MM.1S (cell line): Measurements from ENCODE around the gene TEX10.

ENCODE experiments used
- DNase-seq: peaks from one replicate; pipeline ENCODE4 v3.0.0-alpha.2; 2015
- H2AFZ ChIP-seq: fragments of 300-600 bp; sonication (generic); 2 replicates; pipeline ENCODE4 v1.6.0; 2016; ENCODE audit warnings: antibody characterized with exemption, low read length
- H3F3A ChIP-seq: fragments of 300-600 bp; sonication (generic); 2 replicates; pipeline ENCODE4 v1.6.1; 2016; ENCODE audit warnings: mild to moderate bottlenecking, antibody characterized with exemption, low read length, moderate library complexity, mixed read lengths; ENCODE audit not compliant: insufficient read depth
- H3K27ac ChIP-seq: fragments of 300-600 bp; sonication (generic); 2 replicates; pipeline ENCODE4 v1.5.1; 2016; ENCODE audit warnings: mild to moderate bottlenecking, low read length
- H3K27me3 ChIP-seq: fragments of 300-600 bp; sonication (generic); replicated peaks from 2 replicates; pipeline ENCODE4 v1.6.0; 2016; ENCODE audit warnings: low read length; ENCODE audit not compliant: insufficient read depth
- H3K36me3 ChIP-seq: fragments of 300-600 bp; sonication (generic); replicated peaks from 2 replicates; pipeline ENCODE4 v1.6.1; 2016; ENCODE audit warnings: mild to moderate bottlenecking, low read length, mixed read lengths; ENCODE audit not compliant: insufficient read depth
- H3K4me1 ChIP-seq: fragments of 300-600 bp; sonication (generic); 2 replicates; pipeline ENCODE4 v1.6.1; 2016; ENCODE audit warnings: low read length, mixed read lengths
- H3K4me2 ChIP-seq: fragments of 300-600 bp; sonication (generic); 2 replicates; pipeline ENCODE4 v1.6.0; 2016; ENCODE audit warnings: low read depth, low read length
- H3K4me3 ChIP-seq: fragments of 300-600 bp; sonication (generic); 2 replicates; pipeline ENCODE4 v1.5.1; 2016; ENCODE audit warnings: low read length, mixed read lengths
- H3K79me2 ChIP-seq: fragments of 300-600 bp; sonication (generic); 2 replicates; pipeline ENCODE4 v1.6.1; 2016; ENCODE audit warnings: mixed run types, low read length, mixed read lengths
- H3K9ac ChIP-seq: fragments of 300-600 bp; sonication (generic); 2 replicates; pipeline ENCODE4 v1.6.1; 2016; ENCODE audit warnings: low read length, mixed read lengths
- H3K9me2 ChIP-seq: fragments of 300-600 bp; sonication (generic); replicated peaks from 2 replicates; pipeline ENCODE4 v1.6.1; 2016; ENCODE audit warnings: mild to moderate bottlenecking, low read length, mixed read lengths; ENCODE audit not compliant: insufficient read depth
- H3K9me3 ChIP-seq: fragments of 300-600 bp; sonication (generic); replicated peaks from 2 replicates; pipeline ENCODE4 v1.6.1; 2016; ENCODE audit warnings: mild to moderate bottlenecking, low read length, mixed read lengths; ENCODE audit not compliant: insufficient read depth
- H4K20me1 ChIP-seq: fragments of 300-600 bp; sonication (generic); 2 replicates; pipeline ENCODE4 v1.6.1; 2016; ENCODE audit warnings: mild to moderate bottlenecking, low read length, moderate library complexity, mixed read lengths; ENCODE audit not compliant: insufficient read depth
- EZH2 ChIP-seq: fragments of 300-600 bp; sonication (generic); optimal IDR thresholded peaks from 2 replicates; pipeline ENCODE3; 2017; ENCODE audit warnings: low read depth, mild to moderate bottlenecking, antibody characterized with exemption, low read length, mixed read lengths
- EZH2phosphoT487 ChIP-seq: fragments of 300-600 bp; sonication (generic); IDR thresholded peaks from 2 replicates; pipeline ENCODE4 v1.6.1; 2018; ENCODE audit warnings: antibody characterized with exemption, low read length
- TF ChIP-seq, protein P1 (sequence below): fragments of 300-600 bp; sonication (generic); IDR thresholded peaks from 2 replicates; pipeline ENCODE4 v1.5.1; 2016; ENCODE audit warnings: antibody characterized with exemption, low read length, mixed read lengths

The TEX10 gene

GRCh38 chr9:100282388-100282719 is 70.4 kb downstream of the TEX10 start:
- H3K9me2 ChIP-seq = no peaks in the 10 kb centered on the region

GRCh38 chr9:100281676-100282387 is 70.9 kb downstream of the TEX10 start:
- Histone ChIP-seq H3K9me2 (no peaks in the 10 kb centered on the region), H3K4me3 (no peak overlapping the region), H3K9me3 (no peaks in the 10 kb centered on the region), H3K36me3 (no peaks in the 10 kb centered on the region), H3K4me1 (no peaks in the 10 kb centered on the region), H3K4me2 (no peak overlapping the region), H3K27me3 (no peaks in the 10 kb centered on the region), H3K79me2 (no peaks in the 10 kb centered on the region), H2AFZ (no peak overlapping the region), H3K27ac (no peak overlapping the region), H3K9ac (no peak overlapping the region), H4K20me1 (no peaks in the 10 kb centered on the region), H3F3A (no peaks in the 10 kb centered on the region)
- TF ChIP-seq EZH2phosphoT487 (no peak), EZH2 (no peak)
- TF ChIP-seq, protein P1, sequence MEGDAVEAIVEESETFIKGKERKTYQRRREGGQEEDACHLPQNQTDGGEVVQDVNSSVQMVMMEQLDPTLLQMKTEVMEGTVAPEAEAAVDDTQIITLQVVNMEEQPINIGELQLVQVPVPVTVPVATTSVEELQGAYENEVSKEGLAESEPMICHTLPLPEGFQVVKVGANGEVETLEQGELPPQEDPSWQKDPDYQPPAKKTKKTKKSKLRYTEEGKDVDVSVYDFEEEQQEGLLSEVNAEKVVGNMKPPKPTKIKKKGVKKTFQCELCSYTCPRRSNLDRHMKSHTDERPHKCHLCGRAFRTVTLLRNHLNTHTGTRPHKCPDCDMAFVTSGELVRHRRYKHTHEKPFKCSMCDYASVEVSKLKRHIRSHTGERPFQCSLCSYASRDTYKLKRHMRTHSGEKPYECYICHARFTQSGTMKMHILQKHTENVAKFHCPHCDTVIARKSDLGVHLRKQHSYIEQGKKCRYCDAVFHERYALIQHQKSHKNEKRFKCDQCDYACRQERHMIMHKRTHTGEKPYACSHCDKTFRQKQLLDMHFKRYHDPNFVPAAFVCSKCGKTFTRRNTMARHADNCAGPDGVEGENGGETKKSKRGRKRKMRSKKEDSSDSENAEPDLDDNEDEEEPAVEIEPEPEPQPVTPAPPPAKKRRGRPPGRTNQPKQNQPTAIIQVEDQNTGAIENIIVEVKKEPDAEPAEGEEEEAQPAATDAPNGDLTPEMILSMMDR = no peak
- DNase-seq = no peak

More at GRCh38 chr9:100282388-100282719, 70.4 kb downstream of the TEX10 start:
- no peaks in the 10 kb centered on the region for H3K4me1 ChIP-seq
- H3F3A ChIP-seq = no peaks in the 10 kb centered on the region
- no peak overlapping the region for H2AFZ ChIP-seq
- TF ChIP-seq EZH2 (no peak), EZH2phosphoT487 (no peak)
- TF ChIP-seq, protein P1 = no peak
- H3K36me3 ChIP-seq = no peaks in the 10 kb centered on the region
- no peaks in the 10 kb centered on the region for H3K27me3 ChIP-seq
- no peak overlapping the region for H3K9ac ChIP-seq
- H3K4me3 ChIP-seq = no peak overlapping the region
- no peak for DNase-seq
- H3K27ac ChIP-seq = no peak overlapping the region
- H3K79me2 ChIP-seq = no peaks in the 10 kb centered on the region
- H4K20me1 ChIP-seq = no peaks in the 10 kb centered on the region
- H3K4me2 ChIP-seq = no peak overlapping the region
- no peaks in the 10 kb centered on the region for H3K9me3 ChIP-seq

GRCh38 chr9:100281066-100281465 is 71.7 kb downstream of the TEX10 start:
- no peaks in the 10 kb centered on the region for H3K27me3 ChIP-seq
- H3K4me3 ChIP-seq = no peak overlapping the region
- H3K9me2 ChIP-seq = no peaks in the 10 kb centered on the region
- H3K4me2 ChIP-seq = no peak overlapping the region
- no peaks in the 10 kb centered on the region for H3K4me1 ChIP-seq
- H3K36me3 ChIP-seq = no peaks in the 10 kb centered on the region
- H3K9me3 ChIP-seq = no peaks in the 10 kb centered on the region
- no peak overlapping the region for H3K27ac ChIP-seq
- TF ChIP-seq EZH2phosphoT487 (no peak), EZH2 (no peak)
- TF ChIP-seq, protein P1 = no peak
- H4K20me1 ChIP-seq = no peaks in the 10 kb centered on the region
- H3K79me2 ChIP-seq = no peaks in the 10 kb centered on the region
- no peak overlapping the region for H2AFZ ChIP-seq
- H3K9ac ChIP-seq = no peak overlapping the region
- no peaks in the 10 kb centered on the region for H3F3A ChIP-seq
- DNase-seq = no peak
